ENCODE measurements around the gene CD38.
"Not testable (repeated sequence)": the region's sequence is repeated elsewhere in the genome, so short reads cannot be mapped to it uniquely, and the experiment has no call there.

CD38 gene
- total RNA-seq = 0.84 to 2.9 reads per million in 2 donors

GRCh38 chr4:15778289-15779241 is at the start of gene CD38:
TSS of gene CD38 (plus strand) at chr4:15778328. CDS start at chr4:15778415, 87 bp downstream.
- DNase-seq = no peak

GRCh38 chr4:15729910-15730533 is 48.1 kb upstream of the CD38 start:
- DNase-seq = no peak

GRCh38 chr4:15733061-15733460 is 45.1 kb upstream of the CD38 start:
- DNase-seq = not testable (repeated sequence)

GRCh38 chr4:15735536-15735935 is 42.6 kb upstream of the CD38 start:
- DNase-seq = no peak

GRCh38 chr4:15736514-15737050 is 41.5 kb upstream of the CD38 start:
- no peak for DNase-seq

GRCh38 chr4:15737255-15737654 is 40.9 kb upstream of the CD38 start:
- DNase-seq = no peak

GRCh38 chr4:15738877-15739276 is 39.3 kb upstream of the CD38 start:
- DNase-seq = no peak

- no peak for DNase-seq
Measured at GRCh38 chr4:15740764-15741404, 37.2 kb upstream of the CD38 start.

GRCh38 chr4:15742083-15742582 is 36.0 kb upstream of the CD38 start:
- no peak for DNase-seq

- no peak for DNase-seq
Measured at GRCh38 chr4:15742637-15743036, 35.5 kb upstream of the CD38 start.

- no peak for DNase-seq
Measured at GRCh38 chr4:15744016-15744545, 34.0 kb upstream of the CD38 start.

GRCh38 chr4:15746110-15746509 is 32.0 kb upstream of the CD38 start:
- DNase-seq = no peak

GRCh38 chr4:15749001-15749400 is 29.1 kb upstream of the CD38 start:
- no peak for DNase-seq

- DNase-seq = no peak
Measured at GRCh38 chr4:15751153-15751552, 27.0 kb upstream of the CD38 start.

GRCh38 chr4:15753081-15753480 is 25.0 kb upstream of the CD38 start:
- no peak for DNase-seq

GRCh38 chr4:15753786-15754185 is 24.3 kb upstream of the CD38 start:
- DNase-seq = no peak

- DNase-seq = peak; percentile 23
Measured at GRCh38 chr4:15754323-15754722, 23.8 kb upstream of the CD38 start.

GRCh38 chr4:15755321-15756155 is 22.6 kb upstream of the CD38 start:
- DNase-seq = no peak

GRCh38 chr4:15756361-15756861 is 21.7 kb upstream of the CD38 start:
- peak; percentile 48 for DNase-seq

- no peak for DNase-seq
Measured at GRCh38 chr4:15757054-15757453, 21.1 kb upstream of the CD38 start.

GRCh38 chr4:15758294-15758693 is 19.8 kb upstream of the CD38 start:
- DNase-seq = no peak

GRCh38 chr4:15762460-15762859 is 15.7 kb upstream of the CD38 start:
- not testable (repeated sequence) for DNase-seq
